Muscle layer of duodenum (tissue), 2 donors: Measurements from ENCODE around the gene OR2B3.
"Not testable (repeated sequence)": the region's sequence is repeated elsewhere in the genome, so short reads cannot be mapped to it uniquely, and the experiment has no call there.

Experiments
- H3K27ac ChIP-seq: one replicate; pipeline ENCODE4 v1.7.0; 2013; ENCODE audit warnings: mild to moderate bottlenecking, low read length
- H3K27me3 ChIP-seq: one replicate; pipeline ENCODE4 v1.7.0; 2013; ENCODE audit warnings: low read depth, mild to moderate bottlenecking, control low read depth, low read length
- H3K36me3 ChIP-seq, 2 donors: one replicate each; pipeline ENCODE4 v1.7.0; 2013; ENCODE audit warnings: low read length in 2 of 2, control low read depth in 1 of 2, mild to moderate bottlenecking in 1 of 2; ENCODE audit not compliant: insufficient read depth in 2 of 2, control insufficient read depth in 1 of 2
- H3K4me1 ChIP-seq, 2 donors: one replicate each; pipeline ENCODE4 v1.7.0; 2013; ENCODE audit warnings: low read length in 2 of 2, mild to moderate bottlenecking in 2 of 2, control low read depth in 1 of 2, moderate library complexity in 1 of 2; ENCODE audit not compliant: insufficient read depth in 2 of 2, control insufficient read depth in 1 of 2
- H3K4me3 ChIP-seq, 2 donors: one replicate each; pipeline ENCODE4 v1.7.0; 2013; ENCODE audit warnings: low read length in 2 of 2, low read depth in 1 of 2, mild to moderate bottlenecking in 1 of 2
- H3K9me3 ChIP-seq, 2 donors: one replicate each; pipeline ENCODE4 v1.7.0; 2013; ENCODE audit warnings: low read length in 2 of 2, control low read depth in 1 of 2, mild to moderate bottlenecking in 1 of 2; ENCODE audit not compliant: control insufficient read depth in 1 of 2
- donor health status: healthy.

OR2B3 gene, protein sequence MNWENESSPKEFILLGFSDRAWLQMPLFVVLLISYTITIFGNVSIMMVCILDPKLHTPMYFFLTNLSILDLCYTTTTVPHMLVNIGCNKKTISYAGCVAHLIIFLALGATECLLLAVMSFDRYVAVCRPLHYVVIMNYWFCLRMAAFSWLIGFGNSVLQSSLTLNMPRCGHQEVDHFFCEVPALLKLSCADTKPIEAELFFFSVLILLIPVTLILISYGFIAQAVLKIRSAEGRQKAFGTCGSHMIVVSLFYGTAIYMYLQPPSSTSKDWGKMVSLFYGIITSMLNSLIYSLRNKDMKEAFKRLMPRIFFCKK

DNA sequence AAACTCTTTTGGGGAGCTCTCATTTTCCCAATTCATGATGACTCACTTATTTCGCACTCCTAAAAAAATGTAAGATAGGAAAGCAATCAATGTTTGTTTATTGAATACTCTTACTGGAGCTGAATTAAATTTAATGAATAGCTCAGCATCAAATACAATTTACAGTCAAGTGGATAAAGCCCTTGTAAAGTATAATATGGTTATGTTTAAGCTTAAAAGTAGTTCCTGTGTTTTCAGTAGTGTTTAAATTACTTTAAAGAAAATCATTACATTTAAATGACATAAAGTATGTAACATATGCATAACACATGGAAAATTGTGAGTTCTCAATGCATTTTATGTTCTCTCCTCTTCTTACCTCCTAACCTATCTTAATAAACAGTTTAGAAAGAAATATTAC, at the start of gene OR2B3:
OR2B3 (minus strand) TSS at position 101 of the 400 bp plus-strand sequence; CDS start at position 36, 65 bp downstream.
- Histone ChIP-seq H3K4me1 (no peaks in the 10 kb centered on the region), H3K4me3 (no peak within 1 kb of the TSS), H3K36me3 (no peaks in the 10 kb centered on the region), H3K27ac (no peak within 1 kb of the TSS), H3K27me3 (no peaks in the 10 kb centered on the region), H3K9me3 (no peaks in the 10 kb centered on the region)

DNA sequence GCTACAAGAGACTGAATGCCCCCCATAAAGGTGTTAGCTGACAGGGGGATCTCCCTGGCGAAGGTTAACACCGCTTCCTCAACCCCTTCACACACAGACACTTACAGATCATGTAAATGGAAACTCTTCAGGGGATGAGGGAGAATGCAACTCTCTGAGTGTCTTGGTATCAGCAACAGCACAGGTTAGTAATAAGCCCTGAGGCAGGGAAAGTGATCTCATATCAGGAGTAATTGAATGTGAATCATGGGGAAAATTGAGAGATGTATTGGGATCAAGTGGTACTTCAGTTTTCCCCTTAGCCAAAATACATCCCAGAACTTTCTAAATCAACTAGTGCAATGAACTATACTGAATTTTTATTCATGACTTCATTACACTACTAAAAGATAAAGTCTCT, 44.6 kb upstream of the OR2B3 start:
- Histone ChIP-seq H3K4me1 (no peaks in the 10 kb centered on the region), H3K27ac (no peak overlapping the region), H3K4me3 (no peak overlapping the region), H3K36me3 (no peaks in the 10 kb centered on the region), H3K27me3 (no peaks in the 10 kb centered on the region), H3K9me3 (no peaks in the 10 kb centered on the region)

- Histone ChIP-seq H3K27ac (no peak overlapping the region), H3K4me3 (no peak overlapping the region), H3K9me3 (no peaks in the 10 kb centered on the region), H3K36me3 (no peaks in the 10 kb centered on the region), H3K4me1 (no peaks in the 10 kb centered on the region), H3K27me3 (no peaks in the 10 kb centered on the region)
Observed at GRCh38 chr6:29130644-29131043, 43.5 kb upstream of the OR2B3 start.

GRCh38 chr6:29129326-29130012, 42.4 kb upstream of the OR2B3 start:
- Histone ChIP-seq H3K27me3 (no peaks in the 10 kb centered on the region), H3K36me3 (no peaks in the 10 kb centered on the region), H3K4me3 (no peak overlapping the region), H3K27ac (no peak overlapping the region), H3K9me3 (no peaks in the 10 kb centered on the region), H3K4me1 (no peaks in the 10 kb centered on the region)

GRCh38 chr6:29114964-29115363, 27.9 kb upstream of the OR2B3 start:
- H3K27me3 ChIP-seq, H3K4me3 ChIP-seq, H3K9me3 ChIP-seq, H3K4me1 ChIP-seq, H3K36me3 ChIP-seq, H3K27ac ChIP-seq: not testable (repeated sequence)

- Histone ChIP-seq H3K36me3 (no peaks in the 10 kb centered on the region), H3K4me3 (no peak overlapping the region), H3K4me1 (no peaks in the 10 kb centered on the region), H3K9me3 (no peaks in the 10 kb centered on the region), H3K27ac (no peak overlapping the region), H3K27me3 (no peaks in the 10 kb centered on the region)
Observed at GRCh38 chr6:29112135-29112534, 25.0 kb upstream of the OR2B3 start.

DNA sequence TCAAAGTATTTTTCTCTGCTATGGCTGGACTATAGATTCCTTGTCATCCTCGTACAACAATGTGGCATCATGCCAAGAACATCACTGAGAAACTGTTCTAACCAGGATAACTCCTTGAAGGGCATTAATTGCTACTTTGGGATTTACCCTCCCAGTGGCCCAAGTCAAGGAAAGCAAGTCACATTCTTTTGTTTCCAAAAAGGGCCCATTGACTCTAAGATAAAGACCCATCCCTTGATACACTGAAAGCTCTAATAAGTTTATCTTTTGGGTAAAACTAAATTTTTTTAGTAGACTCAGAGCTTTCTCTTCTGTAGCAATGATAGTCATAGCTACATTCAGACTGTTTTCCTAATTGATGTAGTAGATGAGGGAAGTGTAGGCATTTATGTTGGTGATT, 20.6 kb upstream of the OR2B3 start, which contains the start of gene OR2J3:
OR2J3 (plus strand) TSS at position 301 of the 400 bp plus-strand sequence. CDS start 3,833 bp downstream, outside the sequence.
- H3K4me1 ChIP-seq: no peaks in the 10 kb centered on the region
- no peaks in the 10 kb centered on the region for H3K27me3 ChIP-seq
- H3K27ac ChIP-seq: no peak within 1 kb of the TSS
- H3K9me3 ChIP-seq: no peaks in the 10 kb centered on the region
- no peak within 1 kb of the TSS for H3K4me3 ChIP-seq
- no peaks in the 10 kb centered on the region for H3K36me3 ChIP-seq

DNA sequence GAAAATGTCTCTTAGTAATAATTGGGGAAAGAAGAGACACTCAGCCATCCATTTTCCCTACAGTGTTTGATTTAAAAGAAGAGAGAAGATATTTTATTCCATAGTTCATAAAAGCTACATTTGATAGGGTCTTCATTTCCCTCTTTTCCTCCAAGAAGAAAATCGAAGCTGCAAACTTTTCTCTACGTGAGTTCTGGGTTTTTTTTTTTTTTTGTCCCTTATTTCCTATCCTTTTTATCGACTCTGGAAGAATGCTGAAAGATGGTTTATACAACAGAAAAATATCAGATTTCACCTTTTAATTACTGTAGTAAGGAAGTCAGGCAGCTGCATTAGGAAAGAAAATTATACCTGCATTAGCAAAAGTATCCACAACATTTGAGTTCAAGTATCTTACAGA, 12.1 kb upstream of the OR2B3 start, which contains the start of gene OR2J1:
OR2J1 (plus strand) TSS at position 301 of the 400 bp plus-strand sequence. CDS start 1,453 bp downstream, outside the sequence.
- H3K9me3 ChIP-seq: no peaks in the 10 kb centered on the region
- no peaks in the 10 kb centered on the region for H3K27me3 ChIP-seq
- no peaks in the 10 kb centered on the region for H3K36me3 ChIP-seq
- no peak within 1 kb of the TSS for H3K27ac ChIP-seq
- H3K4me1 ChIP-seq: no peaks in the 10 kb centered on the region
- no peak within 1 kb of the TSS for H3K4me3 ChIP-seq

DNA sequence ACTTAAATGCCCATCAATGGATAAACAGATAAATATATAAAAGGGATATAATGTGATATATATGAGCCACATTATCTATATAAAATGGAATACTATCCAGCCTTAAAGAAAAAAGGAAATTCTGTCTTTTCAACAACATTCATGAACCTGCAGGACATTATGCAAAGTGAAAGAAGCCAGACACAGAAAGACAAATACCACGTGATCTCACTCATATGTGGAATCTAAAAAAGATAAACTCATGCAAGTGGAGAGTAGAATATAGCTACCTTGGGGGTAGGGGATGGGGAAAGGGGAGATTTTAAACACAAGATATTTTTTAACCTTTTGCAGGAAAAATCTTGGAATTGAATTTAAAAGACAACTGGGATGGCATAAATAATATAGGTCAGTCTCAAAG, 10.7 kb upstream of the OR2B3 start:
- Histone ChIP-seq H3K4me1 (no peaks in the 10 kb centered on the region), H3K4me3 (no peak overlapping the region), H3K9me3 (no peaks in the 10 kb centered on the region), H3K27me3 (no peaks in the 10 kb centered on the region), H3K36me3 (no peaks in the 10 kb centered on the region), H3K27ac (no peak overlapping the region)

- H3K27me3 ChIP-seq: no peaks in the 10 kb centered on the region
- H3K4me1 ChIP-seq: no peaks in the 10 kb centered on the region
- no peak overlapping the region for H3K27ac ChIP-seq
- H3K4me3 ChIP-seq: no peak overlapping the region
- no peaks in the 10 kb centered on the region for H3K36me3 ChIP-seq
- H3K9me3 ChIP-seq: no peaks in the 10 kb centered on the region
Observed at GRCh38 chr6:29092957-29093356, 5.8 kb upstream of the OR2B3 start.

DNA sequence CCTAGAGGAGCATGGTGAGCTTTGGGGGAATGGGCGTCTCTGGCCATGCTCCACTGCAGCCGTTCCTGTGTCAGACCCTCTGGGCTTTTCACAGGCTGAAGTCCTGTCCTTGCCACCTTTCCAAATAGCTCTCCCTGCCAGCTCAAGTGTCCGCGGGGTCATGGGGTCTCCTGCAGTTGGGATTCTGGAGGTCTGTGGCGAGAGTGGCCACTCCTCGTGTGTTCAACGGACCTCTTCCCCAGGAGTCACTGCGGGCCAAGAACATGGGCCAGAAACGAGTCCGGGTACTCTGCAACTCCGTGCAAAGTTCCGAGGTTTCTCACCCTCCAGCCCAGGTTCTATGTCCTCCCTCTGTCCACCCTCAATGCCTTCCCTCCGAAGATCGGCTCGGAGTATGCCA, 4.7 kb downstream of the OR2B3 start:
- no peaks in the 10 kb centered on the region for H3K9me3 ChIP-seq
- H3K36me3 ChIP-seq: no peaks in the 10 kb centered on the region
- no peak overlapping the region for H3K4me3 ChIP-seq
- no peaks in the 10 kb centered on the region for H3K27me3 ChIP-seq
- no peak overlapping the region for H3K27ac ChIP-seq
- H3K4me1 ChIP-seq: no peaks in the 10 kb centered on the region
